Measurements from ENCODE around the gene LRRC7.

LRRC7 gene

DNA sequence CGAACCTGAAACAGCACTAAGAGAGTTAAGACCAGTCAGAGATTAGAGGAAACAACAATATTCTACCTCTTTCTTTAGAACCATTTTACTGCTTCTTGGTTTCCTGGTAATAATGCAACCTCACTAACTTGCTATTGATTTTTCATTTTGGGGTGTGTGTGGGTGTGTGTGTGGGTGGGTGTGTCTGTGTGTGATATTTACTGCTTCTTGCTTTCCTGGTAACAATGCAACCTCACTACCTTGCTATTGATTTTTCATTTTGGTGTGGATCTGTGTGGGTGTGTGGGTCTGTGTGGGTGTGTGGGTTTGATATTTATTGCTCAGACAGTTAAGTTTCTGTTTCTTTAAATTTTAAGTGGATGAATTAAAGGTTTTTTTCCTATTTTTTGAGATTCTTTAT lies 208.8 kb downstream of the LRRC7 start:
- Histone ChIP-seq H3K9me2 (replicated peaks; ENCODE audit: low read depth, low read length) (no peaks in the 10 kb centered on the region), H3K27me3 (ENCODE audit: insufficient read depth, low read length, poor library complexity, severe bottlenecking) (no peaks in the 10 kb centered on the region), H4K20me1 (ENCODE audit: insufficient read depth, low read length, poor library complexity, severe bottlenecking) (no peaks in the 10 kb centered on the region), H2AFZ (ENCODE audit: low read length) (no peak overlapping the region), H3F3A (ENCODE audit: low read depth) (no peaks in the 10 kb centered on the region), H3K4me3 (ENCODE audit: low read length, poor library complexity, severe bottlenecking) (no peak overlapping the region), H3K36me3 (ENCODE audit: insufficient read depth, low read length) (no peaks in the 10 kb centered on the region), H3K79me2 (ENCODE audit: insufficient read depth, low read length) (no peaks in the 10 kb centered on the region), H3K4me1 (ENCODE audit: insufficient read depth, low read length, poor library complexity, severe bottlenecking) (peaks cover 16% of the 10 kb centered on the region), H3K9me3 (ENCODE audit: insufficient read depth, low read depth, low read length) (no peaks in the 10 kb centered on the region), H3K9ac (ENCODE audit: low read depth, low read length, poor library complexity, severe bottlenecking) (no peak overlapping the region), H3K4me2 (ENCODE audit: low read depth, low read length, poor library complexity, severe bottlenecking) (no peak overlapping the region)
- TF ChIP-seq, protein P1, sequence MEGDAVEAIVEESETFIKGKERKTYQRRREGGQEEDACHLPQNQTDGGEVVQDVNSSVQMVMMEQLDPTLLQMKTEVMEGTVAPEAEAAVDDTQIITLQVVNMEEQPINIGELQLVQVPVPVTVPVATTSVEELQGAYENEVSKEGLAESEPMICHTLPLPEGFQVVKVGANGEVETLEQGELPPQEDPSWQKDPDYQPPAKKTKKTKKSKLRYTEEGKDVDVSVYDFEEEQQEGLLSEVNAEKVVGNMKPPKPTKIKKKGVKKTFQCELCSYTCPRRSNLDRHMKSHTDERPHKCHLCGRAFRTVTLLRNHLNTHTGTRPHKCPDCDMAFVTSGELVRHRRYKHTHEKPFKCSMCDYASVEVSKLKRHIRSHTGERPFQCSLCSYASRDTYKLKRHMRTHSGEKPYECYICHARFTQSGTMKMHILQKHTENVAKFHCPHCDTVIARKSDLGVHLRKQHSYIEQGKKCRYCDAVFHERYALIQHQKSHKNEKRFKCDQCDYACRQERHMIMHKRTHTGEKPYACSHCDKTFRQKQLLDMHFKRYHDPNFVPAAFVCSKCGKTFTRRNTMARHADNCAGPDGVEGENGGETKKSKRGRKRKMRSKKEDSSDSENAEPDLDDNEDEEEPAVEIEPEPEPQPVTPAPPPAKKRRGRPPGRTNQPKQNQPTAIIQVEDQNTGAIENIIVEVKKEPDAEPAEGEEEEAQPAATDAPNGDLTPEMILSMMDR (conservative IDR thresholded peaks at IDR 0.05; ENCODE audit: low read length), result no peak
- no peak for TF ChIP-seq EZH2phosphoT487 (IDR thresholded peaks at IDR 0.05; ENCODE audit: borderline replicate concordance)

GRCh38 chr1:69777423-69777822 lies 209.7 kb downstream of the LRRC7 start:
- no peak overlapping the region for H3K4me2 ChIP-seq (ENCODE audit: low read depth, low read length, poor library complexity, severe bottlenecking)
- TF ChIP-seq, protein P1 (conservative IDR thresholded peaks at IDR 0.05; ENCODE audit: low read length), result no peak
- TF ChIP-seq EZH2phosphoT487 (IDR thresholded peaks at IDR 0.05; ENCODE audit: borderline replicate concordance), result no peak
- no peaks in the 10 kb centered on the region for H3K36me3 ChIP-seq (ENCODE audit: insufficient read depth, low read length)
- no peaks in the 10 kb centered on the region for H3K9me3 ChIP-seq (ENCODE audit: insufficient read depth, low read depth, low read length)
- no peak overlapping the region for H3K4me3 ChIP-seq (ENCODE audit: low read length, poor library complexity, severe bottlenecking)
- no peaks in the 10 kb centered on the region for H3K27me3 ChIP-seq (ENCODE audit: insufficient read depth, low read length, poor library complexity, severe bottlenecking)
- H4K20me1 ChIP-seq (ENCODE audit: insufficient read depth, low read length, poor library complexity, severe bottlenecking), result no peaks in the 10 kb centered on the region
- no peak overlapping the region for H3K9ac ChIP-seq (ENCODE audit: low read depth, low read length, poor library complexity, severe bottlenecking)
- peak overlapping the region; percentile 70 for H2AFZ ChIP-seq (ENCODE audit: low read length)
- H3K79me2 ChIP-seq (ENCODE audit: insufficient read depth, low read length), result no peaks in the 10 kb centered on the region
- H3K9me2 ChIP-seq (replicated peaks; ENCODE audit: low read depth, low read length), result no peaks in the 10 kb centered on the region
- H3F3A ChIP-seq (ENCODE audit: low read depth), result no peaks in the 10 kb centered on the region
- H3K4me1 ChIP-seq (ENCODE audit: insufficient read depth, low read length, poor library complexity, severe bottlenecking), result peaks cover 16% of the 10 kb centered on the region

DNA sequence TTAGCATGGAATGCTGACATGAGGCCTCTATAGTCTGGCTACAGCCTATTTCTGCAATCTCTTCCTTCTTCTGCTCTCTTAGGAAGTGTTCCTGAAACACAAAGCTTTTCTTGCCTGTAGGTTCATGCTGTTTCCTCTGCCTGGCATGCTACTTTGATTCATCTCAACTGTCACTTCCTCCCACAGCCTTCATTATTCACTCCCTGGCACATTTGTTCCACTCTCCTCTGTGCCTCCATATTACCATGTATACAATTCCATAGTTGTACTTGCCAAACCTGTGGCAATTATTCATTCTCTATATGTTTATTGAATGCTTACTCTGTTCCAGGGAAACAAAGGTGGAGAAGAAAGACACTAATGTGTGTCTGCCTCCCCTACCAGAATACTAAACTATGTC lies 210.2 kb downstream of the LRRC7 start:
- no peaks in the 10 kb centered on the region for H3K9me3 ChIP-seq (ENCODE audit: insufficient read depth, low read depth, low read length)
- H3K36me3 ChIP-seq (ENCODE audit: insufficient read depth, low read length), result no peaks in the 10 kb centered on the region
- no peaks in the 10 kb centered on the region for H3F3A ChIP-seq (ENCODE audit: low read depth)
- H3K4me1 ChIP-seq (ENCODE audit: insufficient read depth, low read length, poor library complexity, severe bottlenecking), result peaks cover 16% of the 10 kb centered on the region
- H3K4me3 ChIP-seq (ENCODE audit: low read length, poor library complexity, severe bottlenecking), result no peak overlapping the region
- H3K27me3 ChIP-seq (ENCODE audit: insufficient read depth, low read length, poor library complexity, severe bottlenecking), result no peaks in the 10 kb centered on the region
- H4K20me1 ChIP-seq (ENCODE audit: insufficient read depth, low read length, poor library complexity, severe bottlenecking), result no peaks in the 10 kb centered on the region
- H3K4me2 ChIP-seq (ENCODE audit: low read depth, low read length, poor library complexity, severe bottlenecking), result peak overlapping the region; percentile 2
- no peaks in the 10 kb centered on the region for H3K79me2 ChIP-seq (ENCODE audit: insufficient read depth, low read length)
- peak overlapping the region; percentile 70 for H2AFZ ChIP-seq (ENCODE audit: low read length)
- TF ChIP-seq, protein P1 (conservative IDR thresholded peaks at IDR 0.05; ENCODE audit: low read length), result no peak
- TF ChIP-seq EZH2phosphoT487 (IDR thresholded peaks at IDR 0.05; ENCODE audit: borderline replicate concordance), result no peak
- H3K9ac ChIP-seq (ENCODE audit: low read depth, low read length, poor library complexity, severe bottlenecking), result no peak overlapping the region
- H3K9me2 ChIP-seq (replicated peaks; ENCODE audit: low read depth, low read length), result no peaks in the 10 kb centered on the region
